ENCODE results near the gene TMEM141. TPM values are rescaled to one million over a fixed set of nuclear protein-coding genes. Genes with fewer than 3 reads are reported as not detected.
"Not testable (repeated sequence)": the region's sequence is repeated elsewhere in the genome, so short reads cannot be mapped to it uniquely, and the experiment has no call there.

Gene TMEM141
- total RNA-seq, 1 donor from 2014 or later = 27.8 TPM

- Mint-ChIP-seq H3K4me1 (no peaks in the 10 kb centered on the region), H3K36me3 (ENCODE audit: low read depth) (no peaks in the 10 kb centered on the region), H3K9me3 (peaks cover 6% of the 10 kb centered on the region), H3K4me3 (no peak overlapping the region), H3K27ac (ENCODE audit: unreplicated experiment) (no peak overlapping the region), H3K27me3 (ENCODE audit: low read depth) (peaks cover 13% of the 10 kb centered on the region)
- no peak for DNase-seq (ENCODE audit: low read depth, low spot score)
- TF ChIP-seq CTCF (conservative IDR thresholded peaks at IDR 0.05) = no peak
Observed at GRCh38 chr9:136754059-136754572, 37.0 kb upstream of the TMEM141 start.

- Mint-ChIP-seq H3K4me3 (no peak overlapping the region), H3K27ac (ENCODE audit: unreplicated experiment) (no peak overlapping the region), H3K9me3 (peaks cover 6% of the 10 kb centered on the region), H3K4me1 (no peaks in the 10 kb centered on the region), H3K27me3 (ENCODE audit: low read depth) (peaks cover 13% of the 10 kb centered on the region), H3K36me3 (ENCODE audit: low read depth) (no peaks in the 10 kb centered on the region)
- no peak for DNase-seq (ENCODE audit: low read depth, low spot score)
- no peak for TF ChIP-seq CTCF (conservative IDR thresholded peaks at IDR 0.05)
Observed at GRCh38 chr9:136754626-136755301, 36.4 kb upstream of the TMEM141 start.

- DNase-seq (ENCODE audit: low read depth, low spot score); H3K4me1 Mint-ChIP-seq; H3K4me3 Mint-ChIP-seq: not testable (repeated sequence)
Observed at GRCh38 chr9:136755302-136756133, 35.6 kb upstream of the TMEM141 start.

GRCh38 chr9:136756134-136756438, 35.1 kb upstream of the TMEM141 start:
- Mint-ChIP-seq H3K36me3 (ENCODE audit: low read depth) (no peaks in the 10 kb centered on the region), H3K9me3 (peaks cover 6% of the 10 kb centered on the region), H3K27ac (ENCODE audit: unreplicated experiment) (no peak overlapping the region), H3K27me3 (ENCODE audit: low read depth) (peaks cover 11% of the 10 kb centered on the region), H3K4me1 (peaks cover 5% of the 10 kb centered on the region), H3K4me3 (no peak overlapping the region)
- TF ChIP-seq CTCF (conservative IDR thresholded peaks at IDR 0.05) = no peak
- DNase-seq (ENCODE audit: low read depth, low spot score) = no peak

More at GRCh38 chr9:136755302-136756133, 35.6 kb upstream of the TMEM141 start:
- H3K27me3 Mint-ChIP-seq (ENCODE audit: low read depth) = peaks cover 13% of the 10 kb centered on the region
- H3K36me3 Mint-ChIP-seq (ENCODE audit: low read depth); H3K27ac Mint-ChIP-seq (ENCODE audit: unreplicated experiment); H3K9me3 Mint-ChIP-seq: not testable (repeated sequence)

GRCh38 chr9:136756836-136757235, 34.3 kb upstream of the TMEM141 start:
- Mint-ChIP-seq H3K4me3 (no peak overlapping the region), H3K27me3 (ENCODE audit: low read depth) (peaks cover 6% of the 10 kb centered on the region), H3K36me3 (ENCODE audit: low read depth) (no peaks in the 10 kb centered on the region), H3K27ac (ENCODE audit: unreplicated experiment) (no peak overlapping the region), H3K9me3 (peaks cover 3% of the 10 kb centered on the region), H3K4me1 (peaks cover 5% of the 10 kb centered on the region)
- no peak for DNase-seq (ENCODE audit: low read depth, low spot score)
- no peak for TF ChIP-seq CTCF (conservative IDR thresholded peaks at IDR 0.05)

GRCh38 chr9:136757328-136757727, 33.8 kb upstream of the TMEM141 start:
- peaks cover 2% of the 10 kb centered on the region for H3K9me3 Mint-ChIP-seq
- no peak for DNase-seq (ENCODE audit: low read depth, low spot score)

More at GRCh38 chr9:136757328-136757727, 33.8 kb upstream of the TMEM141 start:
- no peak for TF ChIP-seq CTCF (conservative IDR thresholded peaks at IDR 0.05)
- H3K36me3 Mint-ChIP-seq (ENCODE audit: low read depth) = no peaks in the 10 kb centered on the region
- no peak overlapping the region for H3K4me3 Mint-ChIP-seq
- H3K27ac Mint-ChIP-seq (ENCODE audit: unreplicated experiment) = no peak overlapping the region
- H3K4me1 Mint-ChIP-seq = peaks cover 5% of the 10 kb centered on the region
- H3K27me3 Mint-ChIP-seq (ENCODE audit: low read depth) = peaks cover 3% of the 10 kb centered on the region

All from neural crest cell (in vitro differentiated cells).